GM12891 (cell line): ENCODE results near the gene DIP2C.

Experiments used
- DNase-seq: peaks from one replicate; pipeline ENCODE4 v3.0.0; 2011; ENCODE audit warnings: low spot score; ENCODE audit not compliant: insufficient read length
- FAIRE-seq: peaks from 2 replicates; lab custom pipeline; 2011; peaks lifted over from hg19 to GRCh38; lab: Jason Lieb, UNC
- PAX5 ChIP-seq: IDR thresholded peaks from 2 replicates; pipeline ENCODE4 v1.6.1; 2011; ENCODE audit warnings: low read length, moderate library complexity, mild to moderate bottlenecking; ENCODE audit not compliant: insufficient read depth, severe bottlenecking
- POLR2A ChIP-seq: IDR thresholded peaks from 2 replicates; pipeline ENCODE4 v1.6.1; 2011; ENCODE audit warnings: low read depth, low read length, control low read depth
- POLR2AphosphoS5 ChIP-seq: IDR thresholded peaks from 2 replicates; pipeline ENCODE4 v1.6.1; 2011; ENCODE audit warnings: low read depth, low read length, control low read depth
- POU2F2 ChIP-seq: IDR thresholded peaks from 2 replicates; pipeline ENCODE4 v1.6.1; 2011; ENCODE audit warnings: low read depth, mild to moderate bottlenecking, control low read depth, low read length, moderate library complexity
- SPI1 ChIP-seq: IDR thresholded peaks from 2 replicates; pipeline ENCODE4 v1.6.1; 2011; ENCODE audit warnings: low read depth, low read length, control low read depth
- TAF1 ChIP-seq: IDR thresholded peaks from 2 replicates; pipeline ENCODE4 v1.6.1; 2011; ENCODE audit warnings: low read depth, low read length, control low read depth

The DIP2C gene

DNA sequence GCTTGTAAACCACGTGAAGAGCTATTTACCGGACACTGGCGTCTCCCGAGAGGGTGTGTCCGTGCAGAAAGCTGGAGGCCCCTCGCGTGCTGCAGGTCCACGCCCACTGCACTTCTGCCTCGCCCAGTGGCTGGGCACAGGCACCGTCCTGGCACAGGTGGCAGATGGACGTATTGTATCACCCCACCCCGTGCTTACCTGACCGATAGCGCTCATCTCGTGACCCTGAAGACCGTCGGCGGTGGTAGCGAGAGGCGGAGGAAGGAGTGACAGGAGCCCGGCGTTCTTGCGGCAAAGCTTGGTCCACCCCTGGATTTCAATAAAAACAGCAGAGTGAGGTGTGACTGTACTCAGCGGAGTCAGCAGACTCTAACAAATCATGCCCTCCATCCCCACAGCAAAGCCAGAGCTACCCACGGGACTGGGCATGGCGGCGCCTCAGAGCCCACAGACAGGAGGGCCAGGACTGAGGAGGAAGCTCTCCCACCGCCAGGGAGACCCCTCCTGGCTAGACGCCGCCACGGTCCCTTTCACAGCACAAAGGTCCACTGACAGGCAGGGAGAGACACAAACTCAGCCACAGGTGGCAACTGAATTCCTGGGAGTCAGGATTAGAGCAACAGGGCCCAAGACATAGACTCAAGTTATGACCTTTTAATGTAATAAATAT lies 217.1 kb downstream of the DIP2C start:
- no peak for TF ChIP-seq SPI1
- no peak for TF ChIP-seq PAX5
- no peak for FAIRE-seq

GRCh38 chr10:470339-471003 lies 219.0 kb downstream of the DIP2C start:
- no peak for DNase-seq
- no peak for FAIRE-seq
- TF ChIP-seq PAX5 (no peak), TAF1 (no peak), SPI1 (no peak), POLR2AphosphoS5 (no peak), POU2F2 (no peak), POLR2A (no peak)

More for the DNA sequence above, 217.1 kb downstream of the DIP2C start:
- no peak for DNase-seq

- TF ChIP-seq TAF1 (no peak), POLR2AphosphoS5 (no peak), SPI1 (no peak), PAX5 (no peak), POU2F2 (no peak), POLR2A (no peak)
- FAIRE-seq: no peak
Measured at GRCh38 chr10:469947-470338, 219.5 kb downstream of the DIP2C start.

DNA sequence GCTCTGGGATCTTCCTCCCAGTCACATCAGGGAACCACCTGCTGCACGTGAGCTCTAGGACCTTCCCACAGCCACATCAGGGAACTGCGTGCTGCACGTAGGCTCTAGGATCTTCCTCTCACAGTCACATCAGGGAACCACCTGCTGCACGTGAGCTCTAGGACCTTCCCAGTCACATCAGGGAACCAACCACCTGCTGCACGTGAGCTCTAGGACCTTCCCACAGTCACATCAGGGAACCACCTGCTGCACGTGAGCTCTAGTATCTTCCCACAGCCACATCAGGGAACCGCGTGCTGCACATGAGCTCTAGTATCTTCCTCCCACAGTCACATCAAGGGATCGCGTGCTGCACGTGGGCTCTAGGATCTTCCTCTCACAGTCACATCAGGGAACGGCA lies 229.7 kb downstream of the DIP2C start:
- FAIRE-seq: no peak
- no peak for DNase-seq
- no peak for TF ChIP-seq SPI1
- TF ChIP-seq POU2F2: no peak
- no peak for TF ChIP-seq PAX5
- no peak for TF ChIP-seq POLR2AphosphoS5
- no peak for TF ChIP-seq TAF1
- no peak for TF ChIP-seq POLR2A

More at GRCh38 chr10:469947-470338, 219.5 kb downstream of the DIP2C start:
- no peak for DNase-seq

DNA sequence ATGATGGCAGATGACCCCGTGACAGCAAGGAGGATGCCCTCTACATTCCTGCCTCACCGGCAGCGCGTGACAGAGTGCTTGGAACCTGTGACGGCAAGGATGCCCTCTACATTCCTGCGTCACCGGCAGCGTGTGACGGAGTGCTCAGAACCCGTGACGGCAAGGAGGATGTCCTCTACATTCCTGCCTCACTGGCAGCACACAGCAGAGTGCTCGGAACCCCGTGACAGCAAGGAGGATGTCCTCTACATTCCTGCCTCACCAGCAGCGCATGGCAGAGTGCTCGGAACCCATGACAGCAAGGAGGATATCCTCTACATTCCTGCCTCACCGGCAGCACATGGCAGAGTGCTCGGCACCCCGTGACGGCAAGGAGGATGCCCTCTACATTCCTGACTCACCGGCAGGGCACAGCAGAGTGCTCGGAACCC lies 231.0 kb downstream of the DIP2C start:
- FAIRE-seq (no peak), DNase-seq (no peak)

DNA sequence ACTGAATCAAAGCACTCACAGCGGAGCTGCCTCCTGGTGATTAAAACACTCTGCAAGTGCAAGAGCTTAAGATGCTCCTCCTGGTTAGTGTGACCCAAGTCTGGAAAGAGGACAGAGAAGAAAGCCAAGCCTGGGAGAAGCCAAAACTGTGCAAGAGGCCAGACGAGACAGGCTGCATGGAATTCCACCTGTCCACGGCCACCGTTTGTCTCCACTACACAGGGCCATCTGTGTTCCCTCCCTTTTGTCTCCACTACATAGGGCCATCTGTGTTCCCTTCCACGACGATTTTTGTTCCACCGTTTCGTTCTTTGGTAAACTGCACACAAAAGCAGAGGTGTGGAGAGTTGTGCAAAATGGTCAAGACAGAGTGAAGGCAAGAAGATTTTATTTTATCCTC lies 233.0 kb downstream of the DIP2C start:
- TF ChIP-seq POLR2AphosphoS5 (no peak), POU2F2 (no peak), PAX5 (no peak), SPI1 (no peak), POLR2A (no peak)
- DNase-seq (no peak), FAIRE-seq (peak; percentile 50)

More for the DNA sequence above, 231.0 kb downstream of the DIP2C start:
- TF ChIP-seq TAF1 (no peak), SPI1 (no peak), POLR2A (no peak), PAX5 (no peak), POU2F2 (no peak), POLR2AphosphoS5 (no peak)

GRCh38 chr10:454860-455259 lies 234.6 kb downstream of the DIP2C start:
- FAIRE-seq: no peak
- TF ChIP-seq POLR2AphosphoS5 (no peak), SPI1 (no peak), PAX5 (no peak), TAF1 (no peak), POLR2A (no peak), POU2F2 (no peak)
- no peak for DNase-seq

DNA sequence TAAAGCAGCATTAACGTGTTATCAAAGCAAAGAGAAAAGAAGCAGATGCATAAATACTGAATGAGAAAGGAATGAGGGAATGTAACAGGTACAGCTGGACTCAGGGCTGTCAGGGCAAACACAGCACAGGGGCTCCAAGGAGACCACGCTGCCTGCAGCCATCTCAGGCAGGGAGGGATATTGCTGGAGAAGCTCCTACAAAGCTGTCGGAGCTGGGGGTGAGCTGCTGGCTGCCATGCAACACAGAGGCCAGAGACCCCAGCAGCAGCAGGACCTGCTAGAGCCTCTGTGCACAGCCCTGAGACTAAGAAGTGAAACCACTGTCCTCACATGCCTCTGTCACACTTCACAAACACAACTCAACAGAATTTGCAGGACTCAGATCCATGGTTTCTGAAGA lies 235.8 kb downstream of the DIP2C start:
- no peak for FAIRE-seq
- no peak for DNase-seq
- TF ChIP-seq POLR2A (no peak), POU2F2 (no peak), PAX5 (no peak), TAF1 (no peak), POLR2AphosphoS5 (no peak), SPI1 (no peak)

DNA sequence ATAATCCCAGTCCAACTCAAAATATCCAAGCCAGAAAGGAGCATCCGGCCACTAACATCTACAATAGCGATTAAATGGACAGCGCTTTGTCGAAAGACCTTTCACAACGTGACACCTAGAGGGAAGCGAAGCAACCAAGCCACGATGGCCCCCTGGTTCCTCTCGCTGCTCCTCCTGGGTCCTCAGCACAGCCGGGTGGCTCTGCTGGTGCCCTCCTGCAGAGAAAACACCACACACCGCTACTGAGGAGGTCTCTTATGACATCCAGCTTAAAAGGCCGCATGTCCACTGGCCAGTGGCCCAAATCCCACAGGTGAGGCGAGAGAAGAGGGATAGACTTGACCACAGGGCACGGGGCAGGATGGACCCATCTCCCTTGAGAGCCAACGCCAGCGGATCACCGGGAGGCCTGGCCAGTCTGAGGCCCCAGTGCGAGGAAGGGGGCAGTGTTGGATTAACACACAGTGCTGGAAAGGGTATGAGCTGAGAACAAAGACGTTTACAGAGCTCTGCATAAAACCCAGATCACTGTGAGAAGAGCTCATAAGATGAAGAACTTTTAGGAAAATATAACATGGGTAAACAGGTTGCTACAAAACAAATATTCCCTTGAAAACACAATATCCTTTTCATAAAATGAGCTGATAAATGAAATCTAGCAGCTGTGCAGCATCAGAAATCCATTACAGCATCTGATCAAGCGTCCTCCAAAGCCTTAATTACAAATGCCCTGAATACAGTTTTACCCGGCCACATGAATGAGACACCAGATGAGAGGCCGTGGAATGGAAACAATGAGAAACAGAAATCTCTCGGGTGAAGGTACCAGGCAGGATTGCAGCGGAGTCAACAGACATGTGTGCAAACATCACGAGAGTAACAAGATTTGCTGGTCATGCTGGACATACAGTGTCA lies 236.7 kb downstream of the DIP2C start:
- no peak for FAIRE-seq
- TF ChIP-seq POLR2AphosphoS5: no peak
- no peak for TF ChIP-seq TAF1
- no peak for TF ChIP-seq SPI1
- TF ChIP-seq POU2F2: no peak
- no peak for TF ChIP-seq PAX5
- TF ChIP-seq POLR2A: no peak

DNA sequence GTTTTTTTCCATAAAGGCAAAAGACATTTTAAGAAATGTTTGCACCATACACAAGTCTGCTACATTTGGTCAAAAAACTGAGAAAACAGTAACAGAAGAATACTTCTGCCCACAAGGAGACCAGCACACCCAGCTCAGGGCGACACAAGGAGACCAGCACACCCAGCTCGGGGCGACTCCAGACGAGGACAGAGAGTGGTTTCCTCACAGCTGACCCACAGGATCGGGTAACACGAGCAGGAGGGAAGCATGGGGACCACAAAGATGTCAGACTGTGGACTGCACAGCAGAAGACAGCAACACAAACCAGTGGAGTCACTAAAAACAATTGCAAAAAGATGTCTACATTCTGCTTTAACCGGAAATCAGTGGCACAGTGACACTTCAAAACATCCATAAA lies 237.6 kb downstream of the DIP2C start:
- FAIRE-seq (peak; percentile 35), DNase-seq (no peak)
- no peak for TF ChIP-seq SPI1
- TF ChIP-seq POLR2AphosphoS5: no peak
- no peak for TF ChIP-seq TAF1
- no peak for TF ChIP-seq POLR2A
- no peak for TF ChIP-seq POU2F2
- TF ChIP-seq PAX5: no peak

More for the DNA sequence above, 236.7 kb downstream of the DIP2C start:
- DNase-seq: no peak
